Coronary artery (tissue), 2 donors: ENCODE results near the gene MITF.

Experiments
- DNase-seq: peaks from one replicate; pipeline ENCODE4 v3.0.0-alpha.2; 2017; ENCODE audit warnings: low spot score
- H3K27ac ChIP-seq, 2 donors: fragments of 200-600 bp; sonication (generic); one replicate each; pipeline ENCODE4 v1.5.1; 2016 to 2019
- H3K4me3 ChIP-seq: fragments of 200-600 bp; sonication (generic); 2 replicates; pipeline ENCODE4 v1.5.1; 2016; ENCODE audit warnings: mild to moderate bottlenecking, moderate library complexity
- CTCF ChIP-seq: fragments of 200-600 bp; sonication (generic); IDR thresholded peaks from one replicate; pipeline ENCODE4 v1.5.1; 2019; ENCODE audit warnings: antibody characterized with exemption

The MITF gene

GRCh38 chr3:69821133-69821532 lies 81.9 kb downstream of the MITF start:
- H3K4me3 ChIP-seq, result no peak overlapping the region
- H3K27ac ChIP-seq, result no peak overlapping the region
- TF ChIP-seq CTCF, result no peak
- DNase-seq, result no peak

- DNase-seq, result no peak
- no peak for TF ChIP-seq CTCF
- Histone ChIP-seq H3K4me3 (no peak overlapping the region), H3K27ac (no peak overlapping the region)
These were observed 84.5 kb downstream of the MITF start for GRCh38 chr3:69823743-69824142.

GRCh38 chr3:69825446-69825845 lies 86.2 kb downstream of the MITF start:
- TF ChIP-seq CTCF, result no peak
- Histone ChIP-seq H3K27ac (no peak overlapping the region), H3K4me3 (no peak overlapping the region)
- DNase-seq, result no peak

GRCh38 chr3:69827127-69827526 lies 87.9 kb downstream of the MITF start:
- Histone ChIP-seq H3K4me3 (no peak overlapping the region), H3K27ac (no peak overlapping the region)
- no peak for DNase-seq
- TF ChIP-seq CTCF, result no peak

GRCh38 chr3:69828817-69829216 lies 89.6 kb downstream of the MITF start:
- no peak for DNase-seq
- Histone ChIP-seq H3K27ac (no peak overlapping the region), H3K4me3 (no peak overlapping the region)
- no peak for TF ChIP-seq CTCF

GRCh38 chr3:69830147-69830546 lies 90.9 kb downstream of the MITF start:
- TF ChIP-seq CTCF, result no peak
- DNase-seq, result no peak
- no peak overlapping the region for H3K27ac ChIP-seq
- H3K4me3 ChIP-seq, result no peak overlapping the region

GRCh38 chr3:69831737-69832136 lies 92.5 kb downstream of the MITF start:
- DNase-seq, result no peak

More at GRCh38 chr3:69831737-69832136, 92.5 kb downstream of the MITF start:
- no peak for TF ChIP-seq CTCF
- no peak overlapping the region for H3K4me3 ChIP-seq
- H3K27ac ChIP-seq, result no peak overlapping the region
